HG03575 (cell line): Measurements from ENCODE around the gene HLA-DMA.
A peak's percentile ranks its signal among the peaks of the same experiment; 100 is the strongest.

Source experiments
- ATAC-seq: cut with Tn5 transposase; IDR thresholded peaks from one replicate; pipeline ENCODE4 v1.9.1; 2021; ENCODE audit not compliant: unreplicated experiment, insufficient number of reproducible peaks, low FRiP score; ENCODE audit errors: extremely low read depth

HLA-DMA gene

DNA sequence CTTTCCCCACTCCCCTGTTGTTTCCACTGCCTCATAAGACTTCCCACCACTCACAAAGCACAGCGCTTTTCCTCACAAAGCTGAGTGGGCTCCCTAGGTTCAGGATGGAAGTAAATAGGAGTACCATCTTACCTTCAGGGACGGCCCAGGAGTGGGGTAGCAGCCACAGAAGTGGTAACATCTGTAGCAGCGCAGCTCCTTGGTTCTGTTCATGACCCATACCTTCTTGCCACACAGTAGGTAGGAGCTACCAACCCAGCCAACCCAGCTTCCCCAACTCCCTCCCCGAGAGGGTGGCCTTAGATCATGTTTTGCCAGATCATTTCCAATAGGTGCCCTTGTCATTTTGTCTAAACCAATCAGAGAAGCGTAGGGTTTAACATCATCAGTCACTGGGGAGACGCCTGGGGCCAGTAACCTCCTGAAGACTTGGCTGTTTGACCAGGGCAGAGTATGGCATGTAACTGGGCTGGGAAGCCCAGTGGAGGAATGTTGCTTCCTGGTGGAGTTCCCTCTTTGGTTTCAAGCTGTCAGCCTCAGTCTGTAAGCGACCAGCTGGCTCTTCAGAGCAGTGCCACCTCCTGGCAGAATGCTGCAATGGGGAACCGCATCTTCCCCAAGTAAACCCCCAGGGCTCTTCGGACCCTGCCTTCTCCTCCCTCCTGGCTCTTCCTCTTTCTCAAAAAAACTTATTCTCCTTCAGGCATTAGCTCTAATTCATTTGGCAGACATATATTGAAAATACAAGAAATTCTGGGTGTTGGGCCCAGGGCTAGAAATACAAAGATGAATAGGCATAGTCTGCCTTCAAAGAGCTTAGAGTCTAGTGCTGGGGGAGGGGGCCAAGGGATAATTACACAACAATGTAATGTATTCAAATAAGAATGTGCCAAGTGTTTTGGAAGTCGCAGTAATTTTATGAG is at the start of gene HLA-DMA:
TSS of gene HLA-DMA (minus strand) at position 281 of the 923 bp plus-strand sequence. CDS start at position 220, 61 bp downstream.
- peak; percentile 66 for ATAC-seq

DNA sequence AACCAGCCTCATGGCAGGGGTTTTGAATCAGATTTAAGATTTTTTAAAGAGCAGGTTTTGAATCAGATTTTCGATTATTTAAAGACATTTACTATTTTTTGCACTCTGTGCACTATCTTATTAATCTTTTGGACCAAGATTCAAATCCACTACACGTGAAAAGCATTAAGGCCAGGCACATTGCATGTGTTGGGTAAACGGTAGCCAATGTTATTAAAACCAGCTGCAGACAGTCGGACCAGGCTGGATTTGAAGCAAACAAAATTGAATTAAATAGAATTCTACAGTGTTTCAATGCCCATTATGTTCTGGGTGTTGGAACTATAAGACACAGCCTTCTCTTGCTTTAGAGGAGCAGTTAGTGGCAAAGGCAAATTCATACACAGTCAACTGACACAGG is 48.8 kb upstream of the HLA-DMA start:
- ATAC-seq = no peak

- no peak for ATAC-seq
Measured at GRCh38 chr6:33000055-33000454, 47.2 kb upstream of the HLA-DMA start.

- ATAC-seq = no peak
Measured at GRCh38 chr6:32995448-32995847, 42.6 kb upstream of the HLA-DMA start.

GRCh38 chr6:32993363-32993973 is 40.6 kb upstream of the HLA-DMA start:
- ATAC-seq = no peak

GRCh38 chr6:32991972-32992371 is 39.1 kb upstream of the HLA-DMA start:
- no peak for ATAC-seq

DNA sequence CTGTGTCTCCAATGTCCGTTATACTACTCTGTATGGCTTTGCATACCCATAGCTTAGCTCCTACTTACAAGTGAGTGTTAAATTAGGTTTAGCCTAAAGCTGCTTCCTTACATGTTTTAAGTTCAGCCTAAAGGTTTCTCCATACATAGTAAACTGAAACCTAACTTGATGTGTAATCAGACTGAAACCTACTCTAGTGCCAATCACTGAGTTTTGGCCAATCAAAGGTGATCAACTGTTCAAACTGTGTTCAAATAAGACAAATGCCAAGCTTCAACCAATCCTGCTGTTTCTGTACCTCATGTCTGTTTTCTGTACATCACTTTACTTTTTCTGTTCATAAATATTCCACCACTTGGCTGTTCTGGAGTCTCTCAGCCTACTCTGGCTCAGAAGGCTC is 36.5 kb upstream of the HLA-DMA start:
- no peak for ATAC-seq

- peak; percentile 40 for ATAC-seq
Measured at GRCh38 chr6:32984622-32985389, 31.9 kb upstream of the HLA-DMA start.

- no peak for ATAC-seq
Measured at GRCh38 chr6:32983964-32984621, 31.2 kb upstream of the HLA-DMA start.

DNA sequence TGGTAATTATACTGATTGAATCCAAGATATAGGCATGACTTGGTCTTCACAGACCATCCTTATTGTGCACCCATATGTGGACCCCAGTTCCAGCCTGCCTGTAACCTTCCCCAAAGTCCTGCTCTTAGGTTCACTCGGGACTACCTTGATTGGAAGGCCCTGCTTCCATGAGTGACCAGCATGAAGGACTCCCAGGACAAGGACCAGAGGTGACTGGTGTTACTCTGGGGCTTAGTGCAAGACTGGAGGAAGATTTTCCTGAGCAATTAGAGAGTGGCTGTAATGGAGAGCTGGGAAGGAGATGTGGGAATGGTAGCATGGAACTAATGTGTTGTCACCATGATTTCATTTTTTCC is 30.6 kb upstream of the HLA-DMA start:
- no peak for ATAC-seq

DNA sequence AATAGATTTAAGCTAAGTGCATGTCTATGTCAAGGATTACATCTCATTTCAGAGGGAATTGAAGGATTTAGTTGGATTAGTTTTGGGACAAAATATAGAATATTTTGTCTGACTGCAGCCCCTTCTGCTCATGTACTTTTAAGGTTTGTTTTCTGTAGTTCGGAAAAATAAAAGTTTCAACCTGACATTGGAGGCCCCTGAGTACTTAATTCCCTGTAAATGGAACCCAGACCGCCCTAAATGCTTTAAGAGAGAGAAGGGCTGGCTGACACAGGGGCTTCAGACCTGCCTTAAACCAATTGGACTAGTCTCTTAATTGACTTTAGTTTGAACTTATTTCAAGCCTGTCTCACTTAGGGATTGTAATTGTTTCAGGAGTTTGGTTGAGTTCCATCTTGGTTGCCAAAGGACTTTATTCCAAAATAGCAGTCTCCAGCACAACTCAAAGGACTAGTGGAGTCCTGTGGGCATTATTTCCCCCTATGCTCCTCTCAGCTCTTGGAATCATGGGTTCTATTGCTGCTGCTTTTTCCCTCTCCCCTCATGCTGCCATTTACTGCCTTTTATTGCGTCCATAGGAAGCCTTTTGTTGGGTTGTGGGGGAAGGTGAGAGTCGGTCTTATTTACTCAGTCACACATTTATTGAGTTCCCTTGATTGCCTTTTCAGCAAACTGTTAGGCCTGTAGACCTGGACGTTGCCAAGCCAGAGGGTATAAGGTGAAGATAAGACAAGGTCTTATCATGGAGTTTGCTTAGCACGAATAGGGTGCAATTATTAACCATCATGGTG is 30.0 kb upstream of the HLA-DMA start:
- ATAC-seq = no peak

DNA sequence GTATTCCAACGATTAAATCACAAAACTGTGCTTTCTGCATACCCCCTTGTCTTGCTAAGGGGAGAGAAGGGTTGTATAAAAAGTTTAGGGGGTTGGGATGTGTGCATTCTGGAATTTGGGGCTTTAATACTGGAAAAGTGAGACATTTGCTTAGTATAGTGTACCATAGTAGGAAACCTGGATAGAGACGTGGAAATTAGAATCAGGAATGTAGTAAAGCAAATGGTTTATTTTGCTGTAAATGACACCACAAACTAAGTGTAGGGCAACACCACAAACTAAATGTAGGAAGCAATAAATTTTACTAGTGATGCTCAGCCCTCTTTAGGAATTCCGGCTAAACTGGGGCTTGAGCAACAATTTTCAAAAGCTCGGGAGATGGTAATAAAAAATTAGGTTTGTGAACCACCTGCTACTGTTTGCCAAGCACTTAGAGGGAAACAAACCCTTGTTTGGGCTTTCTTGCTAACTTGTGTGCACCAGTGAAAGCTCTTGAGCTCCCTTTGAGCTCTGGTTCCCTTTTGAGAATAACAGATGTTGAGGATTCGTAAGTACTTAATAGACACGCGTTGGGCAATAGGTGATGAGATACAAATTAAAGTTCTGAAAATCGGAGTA is 29.3 kb upstream of the HLA-DMA start:
- ATAC-seq = no peak

DNA sequence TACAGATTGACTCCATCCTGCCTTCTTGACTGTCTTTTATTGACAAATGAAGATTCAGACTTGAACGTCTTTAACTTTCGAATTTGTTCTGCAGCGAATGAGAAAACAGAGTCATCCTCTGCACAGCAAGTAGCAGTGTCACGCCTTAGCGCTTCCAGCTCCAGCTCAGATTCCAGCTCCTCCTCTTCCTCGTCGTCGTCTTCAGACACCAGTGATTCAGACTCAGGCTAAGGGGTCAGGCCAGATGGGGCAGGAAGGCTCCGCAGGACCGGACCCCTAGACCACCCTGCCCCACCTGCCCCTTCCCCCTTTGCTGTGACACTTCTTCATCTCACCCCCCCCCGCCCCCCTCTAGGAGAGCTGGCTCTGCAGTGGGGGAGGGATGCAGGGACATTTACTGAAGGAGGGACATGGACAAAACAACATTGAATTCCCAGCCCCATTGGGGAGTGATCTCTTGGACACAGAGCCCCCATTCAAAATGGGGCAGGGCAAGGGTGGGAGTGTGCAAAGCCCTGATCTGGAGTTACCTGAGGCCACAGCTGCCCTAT is 27.7 kb upstream of the HLA-DMA start:
- no peak for ATAC-seq

- ATAC-seq = no peak
Measured at GRCh38 chr6:32979720-32980487, 27.0 kb upstream of the HLA-DMA start.

GRCh38 chr6:32977953-32978324 is 25.0 kb upstream of the HLA-DMA start:
- ATAC-seq = no peak

GRCh38 chr6:32977272-32977952 is 24.5 kb upstream of the HLA-DMA start:
- ATAC-seq = no peak
